Fibroblast of mammary gland (primary cell): ENCODE results near the gene CISH.

ENCODE experiments used
- DNase-seq: peaks from one replicate; pipeline ENCODE4 v3.0.0-alpha.2; 2010; ENCODE audit warnings: low read depth
- H3K4me3 ChIP-seq: 2 replicates; pipeline ENCODE4 v1.5.1; 2011; ENCODE audit warnings: low read depth, mild to moderate bottlenecking, low read length, moderate library complexity; ENCODE audit not compliant: control insufficient read depth
- TF ChIP-seq, protein P1 (sequence below): conservative IDR thresholded peaks from 2 replicates; pipeline ENCODE4 v1.5.1; 2011; ENCODE audit warnings: low read depth, low read length, inconsistent platforms; ENCODE audit not compliant: control insufficient read depth, insufficient read depth

The CISH gene

DNA sequence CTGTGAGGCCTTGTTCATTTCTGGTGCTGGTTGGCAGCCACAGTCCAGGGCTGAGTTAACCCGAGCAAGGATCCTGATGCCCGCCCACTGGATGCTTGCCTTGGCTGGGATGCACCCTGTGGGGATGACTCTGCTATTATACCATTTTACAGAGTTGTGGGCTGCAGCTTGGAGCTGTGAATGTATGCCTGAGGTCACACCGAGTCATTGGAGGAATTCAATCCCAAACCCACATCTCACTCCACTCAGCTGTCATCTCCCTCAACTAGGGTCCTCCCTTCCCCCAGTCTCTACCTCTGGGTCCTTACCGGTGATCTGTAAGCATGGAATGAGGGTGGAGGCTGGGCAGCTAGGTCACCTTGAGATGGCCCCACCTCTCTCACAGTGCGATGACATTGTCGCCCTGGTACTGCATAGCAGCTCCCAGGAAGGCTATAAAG lies 27.5 kb upstream of the CISH start:
- TF ChIP-seq, protein P1, sequence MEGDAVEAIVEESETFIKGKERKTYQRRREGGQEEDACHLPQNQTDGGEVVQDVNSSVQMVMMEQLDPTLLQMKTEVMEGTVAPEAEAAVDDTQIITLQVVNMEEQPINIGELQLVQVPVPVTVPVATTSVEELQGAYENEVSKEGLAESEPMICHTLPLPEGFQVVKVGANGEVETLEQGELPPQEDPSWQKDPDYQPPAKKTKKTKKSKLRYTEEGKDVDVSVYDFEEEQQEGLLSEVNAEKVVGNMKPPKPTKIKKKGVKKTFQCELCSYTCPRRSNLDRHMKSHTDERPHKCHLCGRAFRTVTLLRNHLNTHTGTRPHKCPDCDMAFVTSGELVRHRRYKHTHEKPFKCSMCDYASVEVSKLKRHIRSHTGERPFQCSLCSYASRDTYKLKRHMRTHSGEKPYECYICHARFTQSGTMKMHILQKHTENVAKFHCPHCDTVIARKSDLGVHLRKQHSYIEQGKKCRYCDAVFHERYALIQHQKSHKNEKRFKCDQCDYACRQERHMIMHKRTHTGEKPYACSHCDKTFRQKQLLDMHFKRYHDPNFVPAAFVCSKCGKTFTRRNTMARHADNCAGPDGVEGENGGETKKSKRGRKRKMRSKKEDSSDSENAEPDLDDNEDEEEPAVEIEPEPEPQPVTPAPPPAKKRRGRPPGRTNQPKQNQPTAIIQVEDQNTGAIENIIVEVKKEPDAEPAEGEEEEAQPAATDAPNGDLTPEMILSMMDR: no peak
- DNase-seq: peak; percentile 77
- H3K4me3 ChIP-seq: no peak overlapping the region

DNA sequence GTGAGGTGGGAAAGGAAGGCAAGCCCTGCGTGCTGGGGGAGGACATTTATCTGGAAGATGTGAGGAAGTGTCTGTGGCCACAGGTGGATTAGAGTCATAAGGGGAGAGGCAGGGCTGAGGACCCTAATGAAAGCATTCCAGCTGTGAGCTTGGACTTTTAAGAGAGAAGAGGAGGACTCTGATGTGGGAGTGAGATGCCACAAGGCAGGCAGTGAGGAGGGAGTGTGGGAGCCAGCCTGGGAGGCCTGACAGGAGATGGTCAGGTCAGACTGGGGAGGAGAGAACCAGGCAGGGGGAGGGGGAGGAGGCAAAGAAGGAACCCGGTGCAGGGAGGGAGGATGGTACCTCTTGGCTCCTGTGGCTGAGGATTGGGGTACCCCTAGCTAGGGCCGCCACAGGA lies 26.4 kb upstream of the CISH start:
- no peak overlapping the region for H3K4me3 ChIP-seq
- TF ChIP-seq, protein P1: no peak
- DNase-seq: no peak

DNA sequence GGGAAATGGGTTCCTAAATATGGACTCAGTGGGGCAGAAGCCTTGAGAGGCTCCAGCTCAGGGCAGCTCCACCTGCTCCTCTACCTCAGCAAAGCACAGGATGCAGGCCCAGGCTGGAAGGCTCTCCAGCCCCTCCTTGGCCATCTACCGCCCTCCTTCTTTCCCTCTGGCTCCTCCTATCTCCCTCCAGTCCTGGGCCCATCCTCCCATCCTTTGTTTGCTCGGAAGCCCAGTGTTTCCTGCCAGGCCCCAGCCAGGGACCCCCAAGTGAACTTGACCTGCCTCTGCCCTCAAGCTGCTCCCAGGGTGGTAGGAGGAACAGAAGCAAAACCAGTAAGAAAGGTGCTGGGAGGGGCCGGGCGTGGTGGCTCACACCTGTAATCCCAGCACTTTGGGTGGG lies 25.4 kb upstream of the CISH start:
- no peak for DNase-seq
- TF ChIP-seq, protein P1: no peak
- H3K4me3 ChIP-seq: no peak overlapping the region

DNA sequence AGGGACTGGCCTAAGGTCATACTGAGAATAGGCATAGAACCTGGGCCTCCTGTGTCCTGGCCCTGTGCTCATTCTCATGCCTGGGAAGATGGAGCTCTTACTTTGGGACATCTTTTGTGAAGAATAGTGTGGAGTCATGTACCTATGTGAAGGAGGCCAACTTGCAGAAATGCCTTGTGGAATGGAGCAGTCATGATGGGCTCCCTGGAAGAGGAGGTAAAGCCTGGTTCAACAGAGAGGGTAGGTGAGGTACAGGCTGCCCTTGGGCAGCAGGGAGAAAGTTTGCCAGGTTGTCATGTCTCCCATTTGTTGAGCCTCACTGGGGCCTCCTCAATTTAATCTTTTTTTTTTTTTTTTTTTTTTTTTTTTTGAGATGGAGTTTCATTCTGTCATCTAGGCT lies 23.5 kb upstream of the CISH start:
- TF ChIP-seq, protein P1: no peak
- no peak overlapping the region for H3K4me3 ChIP-seq

DNA sequence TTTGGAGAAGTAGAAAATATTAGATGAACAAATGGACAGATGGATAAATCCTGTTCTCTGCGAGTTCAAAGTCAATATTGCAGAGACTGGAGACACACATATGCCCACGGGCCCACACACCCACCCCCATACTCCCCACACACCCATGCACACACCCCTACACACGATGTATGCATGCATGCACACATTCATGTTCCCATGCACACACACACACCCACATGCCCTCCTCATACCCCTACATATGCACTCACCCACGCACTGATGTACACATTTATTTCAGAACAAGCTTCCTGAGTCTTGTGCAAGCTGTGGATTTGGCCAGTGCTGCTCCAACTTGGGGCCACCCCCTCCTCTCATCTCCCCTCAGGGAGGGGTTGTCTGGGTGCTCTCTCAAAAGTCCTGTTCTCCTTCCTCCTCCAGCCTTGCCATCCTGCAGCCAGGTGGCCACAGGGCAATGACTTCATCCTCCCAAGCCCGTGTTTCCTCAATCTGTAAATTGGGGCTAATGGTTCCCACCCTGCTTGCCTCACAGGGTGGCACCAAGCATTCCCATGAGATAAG lies 21.7 kb upstream of the CISH start:
- no peak overlapping the region for H3K4me3 ChIP-seq
- TF ChIP-seq, protein P1: no peak
- DNase-seq: no peak

More for the DNA sequence above, 23.5 kb upstream of the CISH start:
- DNase-seq: no peak

DNA sequence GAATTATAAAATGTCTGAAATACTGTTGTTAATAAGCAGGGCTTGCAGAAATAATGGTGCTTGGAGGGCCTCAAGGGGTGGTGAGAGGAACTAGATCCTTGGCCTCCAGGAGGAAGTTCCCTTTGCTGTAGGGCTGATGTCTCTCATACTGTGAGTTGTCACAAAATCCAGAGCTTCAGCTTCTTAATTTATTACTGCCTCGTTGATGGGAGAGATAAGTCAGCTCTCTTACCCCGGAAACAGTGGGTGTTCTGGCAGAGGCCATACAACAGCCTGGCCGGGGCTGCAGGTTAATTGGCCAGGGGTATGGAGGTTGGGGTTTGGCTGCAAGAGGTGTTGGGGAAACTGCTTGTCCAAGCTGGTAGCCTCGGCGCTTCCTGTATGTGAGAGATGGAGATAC lies 20.9 kb upstream of the CISH start:
- DNase-seq: no peak
- TF ChIP-seq, protein P1: no peak
- no peak overlapping the region for H3K4me3 ChIP-seq

DNA sequence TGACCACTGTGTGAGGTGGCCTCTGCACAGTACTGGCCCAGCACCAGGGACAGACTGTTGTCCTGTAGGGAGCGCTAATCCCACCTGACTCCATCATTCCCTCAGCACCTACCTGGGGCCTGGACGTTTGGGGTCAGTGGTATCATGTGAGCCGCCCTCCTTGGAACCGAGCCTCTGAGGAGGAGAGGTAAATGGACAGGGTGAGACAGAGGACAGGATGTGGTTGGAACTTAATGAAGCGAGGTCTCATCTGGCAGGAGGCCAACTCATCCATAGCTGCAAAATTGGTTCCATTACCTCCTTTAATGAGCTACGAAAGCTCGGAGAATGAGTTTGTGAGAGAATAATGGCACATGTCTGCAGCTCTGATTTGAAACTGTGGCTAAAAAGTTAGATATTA lies 19.3 kb upstream of the CISH start:
- no peak for DNase-seq
- H3K4me3 ChIP-seq: no peak overlapping the region
- TF ChIP-seq, protein P1: no peak
